Activated CD4-positive, alpha-beta T cell treated with anti-CD3 and anti-CD28 coated beads for 4 hours (primary cell): Measurements from ENCODE around the gene CCDC116.
A peak's percentile ranks its signal among the peaks of the same experiment; 100 is the strongest.
"Not testable (repeated sequence)": the region's sequence is repeated elsewhere in the genome, so short reads cannot be mapped to it uniquely, and the experiment has no call there.

ENCODE experiments used
- DNase-seq, 2 donors: peaks; one replicate each; pipeline ENCODE4 v3.0.0-alpha.2; 2020

Gene CCDC116

GRCh38 chr22:21632931-21633330, 371 bp downstream of the CCDC116 start:
- no peak for DNase-seq

GRCh38 chr22:21633481-21633880, 921 bp downstream of the CCDC116 start:
- DNase-seq = no peak

GRCh38 chr22:21634081-21634480, 1.5 kb downstream of the CCDC116 start:
- no peak for DNase-seq

- no peak for DNase-seq
Measured at GRCh38 chr22:21634844-21635243, 2.3 kb downstream of the CCDC116 start.

GRCh38 chr22:21635771-21636510, 3.4 kb downstream of the CCDC116 start:
- no peak for DNase-seq

GRCh38 chr22:21636629-21637218, 4.2 kb downstream of the CCDC116 start:
- DNase-seq = no peak

GRCh38 chr22:21637450-21637849, 4.9 kb downstream of the CCDC116 start:
- not testable (repeated sequence) for DNase-seq

GRCh38 chr22:21639359-21639758, 6.8 kb downstream of the CCDC116 start:
- no peak for DNase-seq

GRCh38 chr22:21640810-21641209, 8.2 kb downstream of the CCDC116 start:
- DNase-seq = no peak

GRCh38 chr22:21641417-21641788, 8.8 kb downstream of the CCDC116 start:
- no peak for DNase-seq

GRCh38 chr22:21641789-21642583, 9.4 kb downstream of the CCDC116 start, which contains the start of gene SDF2L1:
SDF2L1 (plus strand) TSS chr22:21642302; CDS start chr22:21642337, 35 bp downstream.
- peak; percentile 97 to 98 for DNase-seq

GRCh38 chr22:21642584-21643448, 10.3 kb downstream of the CCDC116 start:
- DNase-seq = peak; percentile 54 to 61

GRCh38 chr22:21643533-21644357, 11.2 kb downstream of the CCDC116 start:
- no peak for DNase-seq

GRCh38 chr22:21645513-21645912, 13.0 kb downstream of the CCDC116 start:
- not testable (repeated sequence) for DNase-seq

- peak; percentile 72 to 80 for DNase-seq
Measured at GRCh38 chr22:21646608-21647590, 14.3 kb downstream of the CCDC116 start.

GRCh38 chr22:21650280-21650679, 17.7 kb downstream of the CCDC116 start:
- DNase-seq = no peak

GRCh38 chr22:21650823-21651520, 18.4 kb downstream of the CCDC116 start:
- DNase-seq = no peak

GRCh38 chr22:21651521-21652009, 19.0 kb downstream of the CCDC116 start:
- DNase-seq = no peak

- peak; percentile 73 to 75 for DNase-seq
Measured at GRCh38 chr22:21652010-21652546, 19.5 kb downstream of the CCDC116 start.
